Naive thymus-derived CD8-positive, alpha-beta T cell (primary cell): ENCODE measurements around the gene RETN. TPM values are rescaled to one million over a fixed set of nuclear protein-coding genes. Genes with fewer than 3 reads are reported as not detected.

Experiments used
- ATAC-seq, 2 donors: fragments of 150-1000 bp; cut with Tn5 transposase in 1 of 2; sonication (Bioruptor Pico), chemical (Tn5 transposase) in 1 of 2; 1 replicate in 1 of 2; 2 replicates in 1 of 2; pipeline ENCODE4 v1.10.0; 2021; ENCODE audit warnings: mild to moderate bottlenecking in 2 of 2, moderate library complexity in 2 of 2
- POLR2A ChIA-PET: fragments of 350-600 bp; sonication (Branson Sonifier 250); formaldehyde crosslinking; loops from one replicate; lab custom pipeline; 2021; ENCODE audit warnings: antibody characterized with exemption; lab: Charles Lee
- DNase-seq, 10 donors: peaks; one replicate each; pipeline versions ENCODE4 v3.0.0 to v3.0.0-alpha.2; 2020 to 2022
- H3K27ac Mint-ChIP-seq, 10 donors: one replicate each; pipeline ENCODE4 v1.8.0; 2020 to 2022; ENCODE audit warnings: mild to moderate bottlenecking in 10 of 10, mixed read lengths in 10 of 10, moderate library complexity in 4 of 10, inconsistent platforms in 1 of 10
- H3K27me3 Mint-ChIP-seq, 5 donors: one replicate each; pipeline ENCODE4 v1.8.0; 2021 to 2022; ENCODE audit warnings: mixed read lengths in 5 of 5
- H3K36me3 Mint-ChIP-seq, 3 donors: one replicate each; pipeline ENCODE4 v1.8.0; 2020 to 2022; ENCODE audit warnings: mixed read lengths in 3 of 3, mild to moderate bottlenecking in 2 of 3, inconsistent platforms in 1 of 3
- H3K4me1 Mint-ChIP-seq, 4 donors: one replicate each; pipeline ENCODE4 v1.8.0; 2021 to 2022; ENCODE audit warnings: mixed read lengths in 4 of 4
- H3K4me3 Mint-ChIP-seq, 10 donors: one replicate each; pipeline ENCODE4 v1.8.0; 2020 to 2022; ENCODE audit warnings: mild to moderate bottlenecking in 10 of 10, mixed read lengths in 10 of 10, moderate library complexity in 6 of 10, inconsistent platforms in 1 of 10
- H3K9me3 Mint-ChIP-seq, 9 donors: one replicate each; pipeline ENCODE4 v1.8.0; 2020 to 2022; ENCODE audit warnings: mixed read lengths in 9 of 9, mild to moderate bottlenecking in 3 of 9, inconsistent platforms in 1 of 9, moderate library complexity in 1 of 9
- polyA plus RNA-seq, 3 donors: library from polyadenylated mRNA; unstranded; fragments of 300-500 nt; fragmentation: Illumina TruSeq; gene quantifications; one replicate each; pipeline ENCODE4 v1.2.3, GENCODE V29; 2021
- total RNA-seq, 8 experiments: library from RNA in 2 of 8; stranded (reverse) in 2 of 8; gene quantifications; one replicate each; pipeline ENCODE4 v1.2.3 and lab custom pipeline; 2021 to 2026

The RETN gene
- total and polyA plus RNA-seq, 5 experiments from 2014 or later: 6.5 to 12.8 (median 8.7) TPM; not detected in 2

DNA sequence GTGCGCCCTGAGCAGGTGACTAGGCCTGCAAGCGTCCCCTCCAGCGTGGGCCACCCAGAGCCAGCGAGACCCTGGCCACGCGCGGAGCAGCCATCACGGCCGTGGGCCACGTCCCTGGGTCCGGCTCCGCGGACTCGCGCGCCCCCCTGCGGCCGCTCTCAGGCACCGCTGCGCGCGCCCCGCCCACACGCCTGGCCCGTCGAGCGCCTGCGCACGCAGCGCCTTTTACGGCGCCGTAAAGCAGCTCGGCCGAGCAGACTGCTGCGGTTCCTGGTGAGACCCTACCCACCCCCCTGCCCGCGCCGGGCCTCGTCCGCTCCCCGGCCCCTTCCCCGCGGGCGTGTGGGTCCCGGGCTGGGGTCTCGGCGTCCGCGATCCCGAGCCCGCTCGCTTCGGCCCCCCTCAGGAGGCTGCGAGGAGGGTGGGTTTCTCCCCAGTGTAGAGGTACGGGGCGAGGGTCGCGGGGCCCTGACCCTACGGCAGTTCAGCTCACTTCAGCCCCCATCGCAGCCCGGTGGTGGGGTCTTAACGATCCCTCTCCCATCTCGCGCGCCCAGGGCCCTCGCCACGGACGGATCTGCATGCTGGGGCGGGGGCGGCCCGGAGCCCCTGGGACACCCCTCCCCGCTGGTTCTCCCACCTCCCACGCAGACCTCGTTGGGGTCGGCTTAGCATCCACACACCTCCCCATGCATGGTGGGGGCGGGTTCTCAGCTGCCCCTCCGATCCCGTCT, 11.9 kb downstream of the RETN start, which contains the start of gene TRAPPC5:
Gene TRAPPC5 (plus strand): TSS at position 228 of the 734 bp plus-strand sequence. CDS start 1,421 bp downstream, outside the sequence.
- Mint-ChIP-seq H3K4me3 (peak within 1 kb of the TSS; percentile 89 to 98 (median 90)), H3K4me1 (peaks cover 23 to 60% (median 58%) of the 10 kb centered on the region in 4 donors), H3K27me3 (peaks cover 5 to 27% (median 16%) of the 10 kb centered on the region in 5 donors), H3K36me3 (peaks cover 0 to 22% (median 3%) of the 10 kb centered on the region in 3 donors), H3K27ac (peak within 1 kb of the TSS; percentile 82 to 97 (median 92)), H3K9me3 (no peaks in the 10 kb centered on the region)
- POLR2A ChIA-PET: interaction anchor here (0.6 to 2.2 kb wide), 28 partner anchors 9 to 1221 kb away, joined by 3 to 29 read pairs (median 4); partner anchors contain the start of genes ARHGEF18, FCER2, PET100 and SLC25A23
- peak; percentile 55 to 63 for ATAC-seq
- DNase-seq: peak; percentile 74 to 94 (median 86)

GRCh38 chr19:7681340-7682174, 12.7 kb downstream of the RETN start:
- peak overlapping the region; percentile 89 to 98 (median 90) for H3K4me3 Mint-ChIP-seq
- POLR2A ChIA-PET: interaction anchor here (0.6 to 2.2 kb wide), 28 partner anchors 9 to 1222 kb away, joined by 3 to 29 read pairs (median 4); partner anchors contain the start of genes ARHGEF18, FCER2, PET100 and SLC25A23
- H3K27me3 Mint-ChIP-seq: peaks cover 3 to 19% (median 10%) of the 10 kb centered on the region in 5 donors
- DNase-seq: peak; percentile 71 to 93 (median 83)
- peaks cover 0 to 1% (median 0%) of the 10 kb centered on the region in 9 donors for H3K9me3 Mint-ChIP-seq
- ATAC-seq: peak; percentile 61 to 62
- H3K36me3 Mint-ChIP-seq: peaks cover 0 to 22% (median 3%) of the 10 kb centered on the region in 3 donors
- H3K27ac Mint-ChIP-seq: peak overlapping the region; percentile 82 to 97 (median 92)
- peaks cover 26 to 59% (median 53%) of the 10 kb centered on the region in 4 donors for H3K4me1 Mint-ChIP-seq

GRCh38 chr19:7682175-7682855, 13.5 kb downstream of the RETN start:
- peaks cover 2 to 12% (median 6%) of the 10 kb centered on the region in 5 donors for H3K27me3 Mint-ChIP-seq
- peaks cover 0 to 3% (median 0%) of the 10 kb centered on the region in 9 donors for H3K9me3 Mint-ChIP-seq
- peaks cover 0 to 22% (median 3%) of the 10 kb centered on the region in 3 donors for H3K36me3 Mint-ChIP-seq
- POLR2A ChIA-PET: interaction anchor here (0.9 to 2.1 kb wide), 3 partner anchors 11 to 38 kb away, joined by 3 to 9 read pairs (median 3); no protein-coding TSS in a partner anchor
- ATAC-seq (no peak), DNase-seq (no peak)
- H3K4me1 Mint-ChIP-seq: peaks cover 21 to 51% (median 47%) of the 10 kb centered on the region in 4 donors
- peak overlapping the region; percentile 33 to 98 (median 90) for H3K4me3 Mint-ChIP-seq
- H3K27ac Mint-ChIP-seq: peak overlapping the region in 8 of 10 donors; percentile 60 to 95 (median 88)

- Mint-ChIP-seq H3K36me3 (peaks cover 0 to 22% (median 3%) of the 10 kb centered on the region in 3 donors), H3K27ac (peak overlapping the region in 9 of 10 donors; percentile 19 to 86 (median 61)), H3K9me3 (peaks cover 0 to 3% (median 0%) of the 10 kb centered on the region in 9 donors), H3K27me3 (peaks cover 0 to 1% (median 0%) of the 10 kb centered on the region in 5 donors), H3K4me3 (peak overlapping the region in 1 of 10 donors; percentile 22), H3K4me1 (peaks cover 15 to 36% (median 25%) of the 10 kb centered on the region in 4 donors)
- DNase-seq (no peak), ATAC-seq (no peak)
- POLR2A ChIA-PET: interaction anchor here (0.9 to 1.9 kb wide), 4 partner anchors 12 to 58 kb away, joined by 3 to 5 read pairs (median 3); no protein-coding TSS in a partner anchor
Measured at GRCh38 chr19:7685546-7686445, 16.9 kb downstream of the RETN start.

- DNase-seq (no peak), ATAC-seq (no peak)
- Mint-ChIP-seq H3K27me3 (peaks cover 0 to 1% (median 0%) of the 10 kb centered on the region in 5 donors), H3K36me3 (peaks cover 0 to 19% (median 3%) of the 10 kb centered on the region in 3 donors), H3K9me3 (peaks cover 0 to 3% (median 0%) of the 10 kb centered on the region in 9 donors), H3K27ac (peak overlapping the region in 4 of 10 donors; percentile 46 to 73 (median 57)), H3K4me1 (peaks cover 11 to 24% (median 18%) of the 10 kb centered on the region in 4 donors), H3K4me3 (no peak overlapping the region)
- POLR2A ChIA-PET: no interaction called here
Measured at GRCh38 chr19:7687177-7687576, 18.3 kb downstream of the RETN start.

DNA sequence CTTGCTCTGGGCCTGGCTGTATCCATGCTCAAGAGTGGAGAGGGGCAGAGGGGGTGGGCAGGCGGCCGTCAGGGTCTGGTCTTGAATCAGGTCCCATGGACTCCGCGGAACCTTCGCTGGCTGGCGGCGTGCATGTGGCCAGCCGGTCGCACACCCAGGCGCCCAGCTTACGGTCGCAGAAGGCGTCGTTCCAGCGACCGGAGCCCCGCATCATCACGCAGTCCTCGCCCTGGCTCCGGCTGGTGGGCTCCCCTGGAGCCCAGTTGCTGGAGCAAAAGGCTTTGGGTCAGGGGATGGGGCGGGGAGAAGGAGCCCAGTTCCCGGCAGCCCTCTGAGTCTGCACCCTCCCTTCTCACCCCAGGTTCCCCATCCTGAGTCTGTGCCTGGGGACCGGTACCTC, 20.3 kb downstream of the RETN start:
- Mint-ChIP-seq H3K27ac (peak overlapping the region in 1 of 10 donors; percentile 28), H3K9me3 (peaks cover 0 to 3% (median 0%) of the 10 kb centered on the region in 9 donors), H3K36me3 (peaks cover 0 to 6% (median 3%) of the 10 kb centered on the region in 3 donors), H3K4me3 (no peak overlapping the region), H3K27me3 (peaks cover 0 to 1% (median 0%) of the 10 kb centered on the region in 5 donors), H3K4me1 (peaks cover 8 to 19% (median 15%) of the 10 kb centered on the region in 4 donors)
- DNase-seq (no peak), ATAC-seq (no peak)
- POLR2A ChIA-PET: interaction anchor here (1.6 kb wide), 1 partner anchor 16 kb away, joined by 7 read pairs; no protein-coding TSS in a partner anchor

GRCh38 chr19:7690779-7691258, 22.0 kb downstream of the RETN start:
- Mint-ChIP-seq H3K36me3 (no peaks in the 10 kb centered on the region), H3K4me1 (peaks cover 7 to 22% (median 14%) of the 10 kb centered on the region in 4 donors), H3K27ac (no peak overlapping the region), H3K9me3 (peaks cover 0 to 3% (median 0%) of the 10 kb centered on the region in 9 donors), H3K27me3 (peaks cover 0 to 1% (median 0%) of the 10 kb centered on the region in 5 donors), H3K4me3 (no peak overlapping the region)
- POLR2A ChIA-PET: interaction anchor here (0.8 kb wide), 1 partner anchor 10 kb away, joined by 4 read pairs; the partner anchor contains the start of gene TRAPPC5
- ATAC-seq (no peak), DNase-seq (peak in 1 of 10 donors; percentile 27)

GRCh38 chr19:7691497-7691896, 22.6 kb downstream of the RETN start:
- H3K36me3 Mint-ChIP-seq: no peaks in the 10 kb centered on the region
- H3K4me1 Mint-ChIP-seq: peaks cover 3 to 23% (median 10%) of the 10 kb centered on the region in 4 donors
- no peak overlapping the region for H3K4me3 Mint-ChIP-seq
- H3K27me3 Mint-ChIP-seq: peaks cover 0 to 1% (median 0%) of the 10 kb centered on the region in 5 donors
- DNase-seq: peak in 1 of 10 donors; percentile 40
- peaks cover 0 to 1% (median 0%) of the 10 kb centered on the region in 9 donors for H3K9me3 Mint-ChIP-seq
- ATAC-seq: no peak
- no peak overlapping the region for H3K27ac Mint-ChIP-seq
- POLR2A ChIA-PET: no interaction called here

DNA sequence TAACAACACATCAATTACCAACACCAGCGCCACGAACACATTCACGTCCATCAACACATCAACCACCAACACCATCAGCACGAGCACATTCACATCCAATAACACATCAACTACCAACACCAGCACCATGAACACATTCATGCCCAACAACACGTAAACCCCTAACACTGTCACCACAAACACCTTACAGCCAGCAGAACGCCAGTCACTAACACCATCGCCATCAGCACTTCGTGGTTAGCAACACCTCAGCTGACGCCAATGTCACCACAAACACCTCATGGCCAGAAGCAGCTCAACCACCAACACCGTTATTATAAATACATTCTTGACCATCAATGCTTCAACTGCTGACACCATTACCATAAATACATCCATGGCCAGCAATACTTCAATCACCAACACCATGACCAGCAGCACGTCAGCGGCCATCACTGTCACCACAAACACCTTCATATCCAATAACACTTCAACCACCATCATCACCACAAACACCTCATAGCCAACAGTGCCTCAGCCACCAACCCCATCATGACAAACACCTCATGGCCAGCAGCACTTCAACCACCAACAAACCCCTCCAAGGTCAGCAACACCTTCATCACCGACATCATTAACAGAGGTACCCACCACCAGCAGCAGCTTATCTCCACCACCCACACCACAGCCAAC, 23.7 kb downstream of the RETN start:
- DNase-seq: peak in 1 of 10 donors; percentile 46
- POLR2A ChIA-PET: no interaction called here
- Mint-ChIP-seq H3K36me3 (no peaks in the 10 kb centered on the region), H3K27me3 (peaks cover 0 to 3% (median 0%) of the 10 kb centered on the region in 5 donors), H3K4me3 (no peak overlapping the region), H3K27ac (no peak overlapping the region), H3K4me1 (peaks cover 3 to 27% (median 10%) of the 10 kb centered on the region in 4 donors), H3K9me3 (no peaks in the 10 kb centered on the region)
- ATAC-seq: no peak

GRCh38 chr19:7694499-7694898, 25.6 kb downstream of the RETN start:
- Mint-ChIP-seq H3K27ac (peak overlapping the region in 2 of 10 donors; percentile 41 to 60), H3K9me3 (no peaks in the 10 kb centered on the region), H3K36me3 (no peaks in the 10 kb centered on the region), H3K27me3 (peaks cover 0 to 7% (median 0%) of the 10 kb centered on the region in 5 donors), H3K4me3 (peak overlapping the region in 1 of 10 donors; percentile 39), H3K4me1 (peaks cover 7 to 39% (median 17%) of the 10 kb centered on the region in 4 donors)
- ATAC-seq (no peak), DNase-seq (no peak)
- POLR2A ChIA-PET: interaction anchor here (1.2 kb wide), 1 partner anchor 11 kb away, joined by 3 read pairs; no protein-coding TSS in a partner anchor
